Measurements from ENCODE around the gene WSB1.

The WSB1 gene

DNA sequence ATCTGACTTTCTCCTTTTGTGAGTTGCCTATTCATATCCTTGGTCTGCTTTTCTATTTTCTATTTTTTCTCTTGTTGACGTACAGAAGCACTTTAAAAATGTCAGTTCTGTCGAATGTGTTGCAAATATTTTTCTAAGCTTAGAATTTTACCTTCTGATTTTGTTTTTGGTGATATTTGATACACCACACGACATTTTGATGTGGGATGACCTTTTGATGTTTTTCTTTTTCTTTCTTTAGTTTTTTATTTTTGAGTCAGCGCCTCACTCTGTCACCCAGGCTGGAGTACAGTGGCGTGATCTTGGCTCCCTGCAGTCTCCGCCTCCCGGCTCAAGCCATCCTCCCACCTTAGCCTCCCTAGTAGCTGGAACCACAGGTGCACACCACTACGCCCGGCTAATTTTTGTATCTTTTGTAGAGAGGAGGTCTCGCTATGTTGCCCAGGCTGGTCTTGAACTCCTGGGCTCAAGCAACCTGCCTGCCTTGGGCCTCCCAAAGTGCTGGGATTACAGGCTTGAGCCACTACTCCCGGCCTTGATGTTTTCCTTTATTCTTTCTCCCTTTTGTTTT lies 39.6 kb downstream of the WSB1 start:
- peak overlapping the region; percentile 38 for H3K27ac ChIP-seq (ENCODE audit: low read depth, low read length)
- H3K4me2 ChIP-seq (ENCODE audit: low read length): peak overlapping the region; percentile 97
- H3K79me2 ChIP-seq (ENCODE audit: control insufficient read depth, low read length): no peaks in the 10 kb centered on the region
- no peaks in the 10 kb centered on the region for H3K36me3 ChIP-seq (ENCODE audit: control insufficient read depth, low read length)
- no peaks in the 10 kb centered on the region for H3K9me3 ChIP-seq (ENCODE audit: control insufficient read depth, insufficient read depth, low read length)
- no peaks in the 10 kb centered on the region for H3K27me3 ChIP-seq (ENCODE audit: control insufficient read depth, low read length)
- H3K4me1 ChIP-seq (ENCODE audit: control insufficient read depth, low read length): peaks cover 29% of the 10 kb centered on the region
- H3K4me3 ChIP-seq (ENCODE audit: low read length): peak overlapping the region; percentile 77
- H4K20me1 ChIP-seq (ENCODE audit: control insufficient read depth, insufficient read depth, low read depth, low read length): no peaks in the 10 kb centered on the region
- H3F3A ChIP-seq (ENCODE audit: control insufficient read depth, insufficient read depth): no peaks in the 10 kb centered on the region
- H3K9me2 ChIP-seq (replicated peaks; ENCODE audit: control insufficient read depth, low read length): no peaks in the 10 kb centered on the region
- no peak for TF ChIP-seq CTCF (IDR thresholded peaks at IDR 0.05; ENCODE audit: low read depth, low read length, poor library complexity, severe bottlenecking)
- no peak for TF ChIP-seq EZH2phosphoT487 (IDR thresholded peaks at IDR 0.05; ENCODE audit: borderline replicate concordance, low read length)

DNA sequence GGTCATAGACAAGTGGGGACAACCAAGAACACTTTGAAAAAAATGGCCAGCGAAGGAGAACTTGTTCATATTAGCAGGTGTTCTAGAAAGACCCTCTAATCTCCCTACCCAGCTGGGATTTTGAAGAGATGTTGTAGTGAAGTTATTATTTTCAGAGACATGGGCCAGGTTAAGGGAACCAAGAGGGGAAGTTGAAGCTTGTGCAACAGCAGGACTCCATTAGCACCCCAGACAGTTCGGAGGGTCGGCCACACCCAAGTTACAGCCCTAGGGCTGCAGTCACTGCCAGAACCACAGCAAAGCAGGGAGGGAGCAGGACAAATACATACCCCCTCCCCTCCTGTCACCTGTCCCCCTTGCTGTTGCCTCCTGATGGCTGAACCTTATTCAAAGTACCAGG lies 42.3 kb downstream of the WSB1 start:
- Histone ChIP-seq H3K36me3 (ENCODE audit: control insufficient read depth, low read length) (no peaks in the 10 kb centered on the region), H3K27me3 (ENCODE audit: control insufficient read depth, low read length) (no peaks in the 10 kb centered on the region), H3K4me3 (ENCODE audit: low read length) (no peak overlapping the region), H3F3A (ENCODE audit: control insufficient read depth, insufficient read depth) (no peaks in the 10 kb centered on the region), H3K9me3 (ENCODE audit: control insufficient read depth, insufficient read depth, low read length) (no peaks in the 10 kb centered on the region), H3K9me2 (replicated peaks; ENCODE audit: control insufficient read depth, low read length) (no peaks in the 10 kb centered on the region), H3K4me1 (ENCODE audit: control insufficient read depth, low read length) (peaks cover 50% of the 10 kb centered on the region), H4K20me1 (ENCODE audit: control insufficient read depth, insufficient read depth, low read depth, low read length) (no peaks in the 10 kb centered on the region), H3K4me2 (ENCODE audit: low read length) (no peak overlapping the region), H3K79me2 (ENCODE audit: control insufficient read depth, low read length) (no peaks in the 10 kb centered on the region), H3K27ac (ENCODE audit: low read depth, low read length) (no peak overlapping the region)
- TF ChIP-seq CTCF (IDR thresholded peaks at IDR 0.05; ENCODE audit: low read depth, low read length, poor library complexity, severe bottlenecking) (no peak), EZH2phosphoT487 (IDR thresholded peaks at IDR 0.05; ENCODE audit: borderline replicate concordance, low read length) (no peak)

DNA sequence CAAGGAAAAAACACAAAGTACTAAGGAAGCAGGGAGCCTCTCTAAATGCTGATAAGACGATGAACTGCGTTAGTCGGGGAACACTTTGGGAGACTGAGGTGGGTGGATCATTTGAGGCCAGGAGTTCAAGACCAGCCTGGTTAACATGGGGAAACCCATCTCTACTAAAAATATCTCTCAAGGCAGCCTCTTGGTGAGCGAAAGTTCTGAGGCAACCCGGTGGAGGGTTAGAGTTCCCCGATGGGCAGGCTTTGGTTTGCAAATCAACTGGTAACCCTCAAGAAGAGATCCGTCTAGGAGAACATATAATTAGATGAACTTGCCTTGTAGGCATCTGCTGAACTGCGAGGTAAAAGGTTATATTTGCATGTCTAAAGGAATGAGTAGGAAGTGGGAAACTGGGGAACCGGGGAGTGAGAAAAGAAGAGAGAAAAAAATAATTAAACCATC lies 44.6 kb downstream of the WSB1 start:
- H3K27ac ChIP-seq (ENCODE audit: low read depth, low read length): no peak overlapping the region
- no peaks in the 10 kb centered on the region for H3K27me3 ChIP-seq (ENCODE audit: control insufficient read depth, low read length)
- no peaks in the 10 kb centered on the region for H4K20me1 ChIP-seq (ENCODE audit: control insufficient read depth, insufficient read depth, low read depth, low read length)
- no peaks in the 10 kb centered on the region for H3K79me2 ChIP-seq (ENCODE audit: control insufficient read depth, low read length)
- no peaks in the 10 kb centered on the region for H3K36me3 ChIP-seq (ENCODE audit: control insufficient read depth, low read length)
- peaks cover 39% of the 10 kb centered on the region for H3K4me1 ChIP-seq (ENCODE audit: control insufficient read depth, low read length)
- H3F3A ChIP-seq (ENCODE audit: control insufficient read depth, insufficient read depth): no peaks in the 10 kb centered on the region
- H3K4me2 ChIP-seq (ENCODE audit: low read length): peak overlapping the region; percentile 36
- H3K9me2 ChIP-seq (replicated peaks; ENCODE audit: control insufficient read depth, low read length): no peaks in the 10 kb centered on the region
- TF ChIP-seq EZH2phosphoT487 (IDR thresholded peaks at IDR 0.05; ENCODE audit: borderline replicate concordance, low read length) (no peak), CTCF (IDR thresholded peaks at IDR 0.05; ENCODE audit: low read depth, low read length, poor library complexity, severe bottlenecking) (no peak)
- no peaks in the 10 kb centered on the region for H3K9me3 ChIP-seq (ENCODE audit: control insufficient read depth, insufficient read depth, low read length)
- H3K4me3 ChIP-seq (ENCODE audit: low read length): no peak overlapping the region

Data from DOHH2 (cell line).